CD14-positive monocyte (primary cell): ENCODE measurements around the gene CHRNG. TPM values are rescaled to one million over a fixed set of nuclear protein-coding genes. Genes with fewer than 3 reads are reported as not detected.

Experiments used
- DNase-seq, 3 donors: peaks; one replicate each; pipeline ENCODE4 v3.0.0-alpha.2; 2011 to 2022
- H2AFZ ChIP-seq: 2 replicates; pipeline ENCODE4 v1.6.0; 2012; ENCODE audit warnings: mild to moderate bottlenecking, low read depth, low read length, inconsistent platforms; ENCODE audit not compliant: insufficient read depth, poor library complexity, severe bottlenecking
- H3K27ac ChIP-seq, 2 donors: 1 replicate in 1 of 2; 2 replicates in 1 of 2; pipeline ENCODE4 v1.5.1; 2012 to 2013; ENCODE audit warnings: low read length in 2 of 2, control low read depth in 1 of 2, inconsistent platforms in 1 of 2, low read depth in 1 of 2, mild to moderate bottlenecking in 1 of 2
- H3K27me3 ChIP-seq, 2 donors: one replicate each; pipeline versions ENCODE4 v1.6.0 to v1.6.1; 2011 to 2013; ENCODE audit warnings: low read length in 2 of 2; ENCODE audit not compliant: control insufficient read depth in 2 of 2, insufficient read depth in 2 of 2
- H3K36me3 ChIP-seq, 2 donors: replicated peaks in 1 of 2; 1 replicate in 1 of 2; 2 replicates in 1 of 2; pipeline versions ENCODE4 v1.5.1 to v1.6.1; 2012 to 2013; ENCODE audit warnings: low read length in 2 of 2, control low read depth in 1 of 2, inconsistent platforms in 1 of 2, mild to moderate bottlenecking in 1 of 2; ENCODE audit not compliant: insufficient read depth in 2 of 2, control insufficient read depth in 1 of 2
- H3K4me1 ChIP-seq, 2 donors: 1 replicate in 1 of 2; 2 replicates in 1 of 2; pipeline versions ENCODE4 v1.5.1 to v1.6.1; 2012 to 2013; ENCODE audit warnings: low read length in 2 of 2, control low read depth in 1 of 2, inconsistent platforms in 1 of 2, mild to moderate bottlenecking in 1 of 2, moderate library complexity in 1 of 2; ENCODE audit not compliant: insufficient read depth in 2 of 2, control insufficient read depth in 1 of 2
- H3K4me2 ChIP-seq: replicated peaks from 2 replicates; pipeline ENCODE3; 2012; ENCODE audit warnings: low read length, moderate library complexity, mild to moderate bottlenecking; ENCODE audit not compliant: poor library complexity, severe bottlenecking; ENCODE audit errors: extremely low read depth
- H3K4me3 ChIP-seq, 3 experiments: fragments of 200-600 bp in 1 of 3; sonication (generic) in 1 of 3; replicated peaks in 1 of 3; 1 replicate in 2 of 3; 2 replicates in 1 of 3; pipeline ENCODE4 v1.5.1; 2011 to 2013; ENCODE audit warnings: low read length in 3 of 3, mild to moderate bottlenecking in 3 of 3, control low read depth in 2 of 3, low read depth in 2 of 3, inconsistent platforms in 1 of 3, moderate library complexity in 1 of 3
- H3K79me2 ChIP-seq: 2 replicates; pipeline ENCODE4 v1.6.0; 2012; ENCODE audit warnings: mild to moderate bottlenecking, control low read depth, inconsistent platforms, low read length, moderate library complexity; ENCODE audit not compliant: insufficient read depth
- H3K9ac ChIP-seq: 2 replicates; pipeline ENCODE4 v1.6.0; 2017; ENCODE audit warnings: low read length, mild to moderate bottlenecking; ENCODE audit not compliant: insufficient read depth, poor library complexity, severe bottlenecking
- H3K9me3 ChIP-seq, 2 donors: replicated peaks in 1 of 2; 1 replicate in 1 of 2; 2 replicates in 1 of 2; pipeline versions ENCODE4 v1.5.1 to v1.6.1; 2012 to 2013; ENCODE audit warnings: low read length in 2 of 2, control low read depth in 1 of 2; ENCODE audit not compliant: control insufficient read depth in 1 of 2, insufficient read depth in 1 of 2
- H4K20me1 ChIP-seq: 2 replicates; pipeline ENCODE4 v1.6.0; 2012; ENCODE audit warnings: mild to moderate bottlenecking, low read length, control low read depth, moderate library complexity; ENCODE audit not compliant: insufficient read depth
- H3K27ac Mint-ChIP-seq, 7 donors: one replicate each; pipeline ENCODE4 v1.8.0; 2020; ENCODE audit warnings: mild to moderate bottlenecking in 7 of 7, mixed read lengths in 7 of 7, moderate library complexity in 6 of 7, inconsistent platforms in 2 of 7
- H3K27me3 Mint-ChIP-seq, 3 donors: one replicate each; pipeline ENCODE4 v1.8.0; 2021 to 2022; ENCODE audit warnings: low read depth in 3 of 3, mild to moderate bottlenecking in 3 of 3, mixed read lengths in 3 of 3, moderate library complexity in 3 of 3, inconsistent platforms in 1 of 3
- H3K36me3 Mint-ChIP-seq, 2 donors: one replicate each; pipeline ENCODE4 v1.8.0; 2020; ENCODE audit warnings: mixed read lengths in 2 of 2, inconsistent platforms in 1 of 2, mild to moderate bottlenecking in 1 of 2
- H3K4me1 Mint-ChIP-seq: one replicate; pipeline ENCODE4 v1.8.0; 2020; ENCODE audit warnings: mild to moderate bottlenecking, mixed read lengths
- H3K4me3 Mint-ChIP-seq, 2 donors: one replicate each; pipeline ENCODE4 v1.8.0; 2020; ENCODE audit warnings: mild to moderate bottlenecking in 2 of 2, mixed read lengths in 2 of 2, moderate library complexity in 1 of 2
- H3K9me3 Mint-ChIP-seq, 7 donors: one replicate each; pipeline ENCODE4 v1.8.0; 2020 to 2022; ENCODE audit warnings: mixed read lengths in 7 of 7, mild to moderate bottlenecking in 6 of 7, moderate library complexity in 6 of 7, inconsistent platforms in 2 of 7
- CTCF ChIP-seq: fragments of 200-600 bp; IDR thresholded peaks from one replicate; pipeline ENCODE4 v1.8.0; 2022; ENCODE audit warnings: antibody characterized with exemption, mild to moderate bottlenecking
- WGBS: methylation state at CpG from one replicate; pipeline ENCODE4 v1.1.5; 2013; ENCODE audit warnings: missing lambda C conversion rate; ENCODE audit not compliant: insufficient coverage; 5-methylcytosine and 5-hydroxymethylcytosine counted together
- intact Hi-C, 2 donors: fragments of 100-400 bp; cut with micrococcal nuclease; formaldehyde crosslinking; loops; one replicate each; pipeline versions ENCODE4 v1.15.0 to v1.15.1; 2023
- polyA plus RNA-seq, 3 donors: library from polyadenylated mRNA; depleted of rRNA in 1 of 3; unstranded in 2 of 3; stranded (reverse) in 1 of 3; fragments of 300-500 nt in 2 of 3; fragments of >200 nt in 1 of 3; fragmentation: Illumina TruSeq in 2 of 3; gene quantifications; 1 replicate in 2 of 3; 2 replicates in 1 of 3; pipeline ENCODE4 v1.2.3, GENCODE V29; 2012 to 2021

Gene CHRNG
- polyA plus RNA-seq, 3 donors = not detected

- intact Hi-C loops = no loop called here
- no peak within 1 kb of the TSS for H3K27ac Mint-ChIP-seq
Measured at GRCh38 chr2:232525791-232526371, 13.6 kb upstream of the CHRNG start, which contains the start of gene CHRND. CHRND (plus strand) TSS chr2:232526160; CDS start chr2:232526216, 56 bp downstream.

GRCh38 chr2:232526372-232526941 is 13.0 kb upstream of the CHRNG start:
- Histone ChIP-seq H3K27ac (no peak overlapping the region), H3K79me2 (no peaks in the 10 kb centered on the region), H3K27me3 (peaks cover 24 to 46% of the 10 kb centered on the region in 2 donors), H3K9ac (no peak overlapping the region), H3K9me3 (peaks cover 0 to 5% of the 10 kb centered on the region in 2 donors), H3K36me3 (no peaks in the 10 kb centered on the region), H4K20me1 (no peaks in the 10 kb centered on the region), H3K4me3 (no peak overlapping the region), H3K4me2 (no peak overlapping the region), H2AFZ (no peak overlapping the region), H3K4me1 (peaks cover 4 to 21% of the 10 kb centered on the region in 2 donors)
- Mint-ChIP-seq H3K36me3 (peaks cover 0 to under 1% of the 10 kb centered on the region in 2 donors), H3K9me3 (peaks cover 0 to 10% (median 0%) of the 10 kb centered on the region in 7 donors), H3K27ac (no peak overlapping the region), H3K27me3 (peaks cover 35 to 60% (median 43%) of the 10 kb centered on the region in 3 donors), H3K4me1 (peaks cover 11% of the 10 kb centered on the region), H3K4me3 (peak overlapping the region in 1 of 2 donors; percentile 35)
- DNase-seq = no peak
- TF ChIP-seq CTCF = no peak
- intact Hi-C loops = no loop called here
- WGBS = 79% methylated on average over 5 of the region's 13 CpGs

More at GRCh38 chr2:232525791-232526371, 13.6 kb upstream of the CHRNG start, which contains the start of gene CHRND:
- Histone ChIP-seq H3K79me2 (no peaks in the 10 kb centered on the region), H3K27ac (no peak within 1 kb of the TSS), H3K4me1 (peaks cover 4 to 21% of the 10 kb centered on the region in 2 donors), H3K9ac (no peak within 1 kb of the TSS), H3K4me3 (no peak within 1 kb of the TSS), H2AFZ (no peak within 1 kb of the TSS), H3K27me3 (peaks cover 24 to 51% of the 10 kb centered on the region in 2 donors), H3K9me3 (peaks cover 0 to 5% of the 10 kb centered on the region in 2 donors), H3K36me3 (no peaks in the 10 kb centered on the region), H3K4me2 (no peak within 1 kb of the TSS), H4K20me1 (no peaks in the 10 kb centered on the region)
- peaks cover 12% of the 10 kb centered on the region for H3K4me1 Mint-ChIP-seq
- peak within 1 kb of the TSS in 1 of 2 donors; percentile 35 for H3K4me3 Mint-ChIP-seq
- peaks cover 0 to 10% (median 0%) of the 10 kb centered on the region in 7 donors for H3K9me3 Mint-ChIP-seq
- no peak for TF ChIP-seq CTCF
- WGBS = 20% methylated on average over 1 of the region's 18 CpGs
- H3K27me3 Mint-ChIP-seq = peaks cover 38 to 65% (median 48%) of the 10 kb centered on the region in 3 donors
- no peak for DNase-seq
- H3K36me3 Mint-ChIP-seq = peaks cover 0 to 2% of the 10 kb centered on the region in 2 donors
